NOMO-1 treated with DMSO at 0.1 percent for 48 hours (cell line): ENCODE data around the gene PARP11.

Source experiments
- DNase-seq: peaks from one replicate; lab custom pipeline; 2025; ENCODE audit not compliant: unreplicated experiment; lab: John Stamatoyannopoulos, UW

The PARP11 gene

GRCh38 chr12:3775385-3776035 lies 97.7 kb downstream of the PARP11 start:
- DNase-seq = no peak

- DNase-seq = no peak
Measured at GRCh38 chr12:3772380-3772779, 100.8 kb downstream of the PARP11 start.

GRCh38 chr12:3771853-3772252 lies 101.3 kb downstream of the PARP11 start:
- DNase-seq = no peak

GRCh38 chr12:3770891-3771290 lies 102.3 kb downstream of the PARP11 start:
- no peak for DNase-seq

GRCh38 chr12:3768911-3769447 lies 104.2 kb downstream of the PARP11 start:
- no peak for DNase-seq

GRCh38 chr12:3761116-3761735 lies 112.0 kb downstream of the PARP11 start:
- DNase-seq = no peak

- DNase-seq = no peak
Measured at GRCh38 chr12:3759878-3760277, 113.3 kb downstream of the PARP11 start.
